Suprapubic skin (tissue), 4 donors: Measurements from ENCODE around the gene EIF4G3. TPM values are rescaled to one million over a fixed set of nuclear protein-coding genes. Genes with fewer than 3 reads are reported as not detected.

ENCODE experiments used
- DNase-seq, 2 donors: peaks; one replicate each; pipeline ENCODE4 v3.0.0-alpha.2; 2019; ENCODE audit warnings: low spot score in 2 of 2
- H3K27ac ChIP-seq: fragments of 200-600 bp; sonication (generic); one replicate; pipeline ENCODE4 v1.5.1; 2019
- H3K27me3 ChIP-seq: fragments of 200-600 bp; sonication (generic); one replicate; pipeline ENCODE4 v1.5.1; 2019
- H3K36me3 ChIP-seq: fragments of 200-600 bp; sonication (generic); one replicate; pipeline ENCODE4 v1.5.1; 2019
- H3K4me1 ChIP-seq: fragments of 200-600 bp; sonication (generic); one replicate; pipeline ENCODE4 v1.5.1; 2019
- H3K4me3 ChIP-seq: fragments of 200-600 bp; sonication (generic); one replicate; pipeline ENCODE4 v1.5.1; 2019; ENCODE audit warnings: mild to moderate bottlenecking
- H3K9me3 ChIP-seq: fragments of 200-600 bp; sonication (generic); one replicate; pipeline ENCODE4 v1.5.1; 2019
- EP300 ChIP-seq: sonication (generic); formaldehyde crosslinking; IDR thresholded peaks from one replicate; pipeline ENCODE4 v1.6.1; 2017; ENCODE audit warnings: antibody characterized with exemption
- POLR2A ChIP-seq, 2 donors: fragments of 450-650 bp; IDR thresholded peaks; one replicate each; pipeline ENCODE4 v1.6.1; 2017; ENCODE audit warnings: antibody characterized with exemption in 2 of 2, mild to moderate bottlenecking in 2 of 2, moderate library complexity in 2 of 2
- POLR2AphosphoS5 ChIP-seq, 3 donors: sonication (generic); formaldehyde crosslinking; IDR thresholded peaks; one replicate each; pipeline ENCODE4 v1.6.1; 2017; ENCODE audit warnings: antibody characterized with exemption in 3 of 3
- WGBS: methylation state at CpG from one replicate; pipeline ENCODE4 v1.1.5; 2018; 5-methylcytosine and 5-hydroxymethylcytosine counted together
- total RNA-seq, 4 donors: library from RNA; depleted of rRNA; stranded (reverse); fragments of >200 nt; gene quantifications; one replicate each; pipeline ENCODE4 v1.1.0, GENCODE V29; 2016
- TF ChIP-seq, protein P1 (sequence below), 2 donors: fragments of 200-600 bp in 1 of 2; fragments of 450-650 bp in 1 of 2; sonication (generic) in 1 of 2; IDR thresholded peaks; one replicate each; pipeline ENCODE4 v1.5.1; 2016 to 2019; ENCODE audit warnings: antibody characterized with exemption in 2 of 2, mild to moderate bottlenecking in 1 of 2, moderate library complexity in 1 of 2

The EIF4G3 gene, protein sequence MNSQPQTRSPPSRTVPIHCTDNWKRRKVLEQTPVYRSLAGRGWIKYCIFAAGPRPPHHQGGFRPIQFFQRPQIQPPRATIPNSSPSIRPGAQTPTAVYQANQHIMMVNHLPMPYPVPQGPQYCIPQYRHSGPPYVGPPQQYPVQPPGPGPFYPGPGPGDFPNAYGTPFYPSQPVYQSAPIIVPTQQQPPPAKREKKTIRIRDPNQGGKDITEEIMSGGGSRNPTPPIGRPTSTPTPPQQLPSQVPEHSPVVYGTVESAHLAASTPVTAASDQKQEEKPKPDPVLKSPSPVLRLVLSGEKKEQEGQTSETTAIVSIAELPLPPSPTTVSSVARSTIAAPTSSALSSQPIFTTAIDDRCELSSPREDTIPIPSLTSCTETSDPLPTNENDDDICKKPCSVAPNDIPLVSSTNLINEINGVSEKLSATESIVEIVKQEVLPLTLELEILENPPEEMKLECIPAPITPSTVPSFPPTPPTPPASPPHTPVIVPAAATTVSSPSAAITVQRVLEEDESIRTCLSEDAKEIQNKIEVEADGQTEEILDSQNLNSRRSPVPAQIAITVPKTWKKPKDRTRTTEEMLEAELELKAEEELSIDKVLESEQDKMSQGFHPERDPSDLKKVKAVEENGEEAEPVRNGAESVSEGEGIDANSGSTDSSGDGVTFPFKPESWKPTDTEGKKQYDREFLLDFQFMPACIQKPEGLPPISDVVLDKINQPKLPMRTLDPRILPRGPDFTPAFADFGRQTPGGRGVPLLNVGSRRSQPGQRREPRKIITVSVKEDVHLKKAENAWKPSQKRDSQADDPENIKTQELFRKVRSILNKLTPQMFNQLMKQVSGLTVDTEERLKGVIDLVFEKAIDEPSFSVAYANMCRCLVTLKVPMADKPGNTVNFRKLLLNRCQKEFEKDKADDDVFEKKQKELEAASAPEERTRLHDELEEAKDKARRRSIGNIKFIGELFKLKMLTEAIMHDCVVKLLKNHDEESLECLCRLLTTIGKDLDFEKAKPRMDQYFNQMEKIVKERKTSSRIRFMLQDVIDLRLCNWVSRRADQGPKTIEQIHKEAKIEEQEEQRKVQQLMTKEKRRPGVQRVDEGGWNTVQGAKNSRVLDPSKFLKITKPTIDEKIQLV (N-terminal part only)
- 10 to 100 TPM; 32.9 to 40.6 (median 39.5) TPM for total RNA-seq

DNA sequence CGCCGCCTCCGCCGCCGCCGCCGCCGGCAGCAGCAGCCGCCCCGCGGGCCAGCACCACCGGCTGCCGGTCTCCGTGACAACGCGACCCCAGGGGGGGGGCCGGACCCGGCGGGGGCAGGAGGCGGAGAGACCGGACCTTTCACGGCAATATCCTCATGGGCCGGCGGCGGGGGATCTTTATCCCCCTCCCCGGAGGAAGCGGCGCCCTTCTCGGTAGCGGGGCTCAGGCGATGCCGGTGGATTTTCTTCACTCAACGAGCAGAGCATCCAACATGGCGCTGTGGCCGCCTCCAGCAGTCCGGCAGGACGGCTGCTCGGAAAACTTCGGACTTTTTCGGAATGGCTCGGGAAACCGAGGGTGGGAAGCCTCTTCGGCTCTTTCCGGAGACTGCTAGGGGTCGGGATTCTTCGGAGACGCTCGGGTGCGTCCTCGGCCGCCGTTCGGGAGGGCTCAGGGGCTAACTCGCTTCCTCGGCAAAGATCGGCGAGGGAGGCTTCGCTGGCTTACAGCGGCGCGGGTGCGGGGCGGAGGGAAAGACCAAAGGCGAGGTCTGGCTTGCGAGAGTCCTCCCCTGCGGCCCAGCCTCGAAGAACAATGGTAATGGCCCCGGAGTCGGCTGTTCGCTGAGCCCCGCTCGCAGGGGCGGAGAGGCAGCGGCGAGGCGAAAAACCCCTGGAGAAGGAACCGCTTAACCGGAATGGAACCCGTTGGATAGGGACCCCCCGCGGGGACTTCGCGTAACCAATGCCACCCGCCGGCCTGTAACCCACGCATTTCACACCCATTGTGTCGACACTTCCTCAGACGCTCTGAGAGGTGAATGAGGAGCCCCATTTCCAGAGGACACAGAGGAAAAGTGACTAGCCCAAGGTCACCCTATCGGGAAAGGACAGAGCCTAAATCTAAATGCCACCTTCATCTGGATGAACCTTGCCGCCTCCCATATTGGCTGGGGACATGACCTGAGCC, at the start of gene EIF4G3:
TSS of gene EIF4G3 (minus strand) at position 312 of the 970 bp plus-strand sequence. CDS start 174,155 bp downstream, outside the sequence.
- Histone ChIP-seq H3K4me1 (peaks cover 28% of the 10 kb centered on the region), H3K27ac (peak within 1 kb of the TSS; percentile 92), H3K4me3 (peak within 1 kb of the TSS; percentile 90), H3K9me3 (no peaks in the 10 kb centered on the region), H3K36me3 (no peaks in the 10 kb centered on the region), H3K27me3 (no peaks in the 10 kb centered on the region)
- peak; percentile 98 to 99 for DNase-seq
- TF ChIP-seq, protein P1, sequence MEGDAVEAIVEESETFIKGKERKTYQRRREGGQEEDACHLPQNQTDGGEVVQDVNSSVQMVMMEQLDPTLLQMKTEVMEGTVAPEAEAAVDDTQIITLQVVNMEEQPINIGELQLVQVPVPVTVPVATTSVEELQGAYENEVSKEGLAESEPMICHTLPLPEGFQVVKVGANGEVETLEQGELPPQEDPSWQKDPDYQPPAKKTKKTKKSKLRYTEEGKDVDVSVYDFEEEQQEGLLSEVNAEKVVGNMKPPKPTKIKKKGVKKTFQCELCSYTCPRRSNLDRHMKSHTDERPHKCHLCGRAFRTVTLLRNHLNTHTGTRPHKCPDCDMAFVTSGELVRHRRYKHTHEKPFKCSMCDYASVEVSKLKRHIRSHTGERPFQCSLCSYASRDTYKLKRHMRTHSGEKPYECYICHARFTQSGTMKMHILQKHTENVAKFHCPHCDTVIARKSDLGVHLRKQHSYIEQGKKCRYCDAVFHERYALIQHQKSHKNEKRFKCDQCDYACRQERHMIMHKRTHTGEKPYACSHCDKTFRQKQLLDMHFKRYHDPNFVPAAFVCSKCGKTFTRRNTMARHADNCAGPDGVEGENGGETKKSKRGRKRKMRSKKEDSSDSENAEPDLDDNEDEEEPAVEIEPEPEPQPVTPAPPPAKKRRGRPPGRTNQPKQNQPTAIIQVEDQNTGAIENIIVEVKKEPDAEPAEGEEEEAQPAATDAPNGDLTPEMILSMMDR (IDR thresholded peaks at IDR 0.05) = no peak
- peak in 2 of 3 donors; percentile 47 to 53 for TF ChIP-seq POLR2AphosphoS5 (IDR thresholded peaks at IDR 0.05)
- TF ChIP-seq POLR2A (IDR thresholded peaks at IDR 0.05) = peak; percentile 13 to 61
- WGBS = 33% methylated on average over 4 of the region's 90 CpGs

DNA sequence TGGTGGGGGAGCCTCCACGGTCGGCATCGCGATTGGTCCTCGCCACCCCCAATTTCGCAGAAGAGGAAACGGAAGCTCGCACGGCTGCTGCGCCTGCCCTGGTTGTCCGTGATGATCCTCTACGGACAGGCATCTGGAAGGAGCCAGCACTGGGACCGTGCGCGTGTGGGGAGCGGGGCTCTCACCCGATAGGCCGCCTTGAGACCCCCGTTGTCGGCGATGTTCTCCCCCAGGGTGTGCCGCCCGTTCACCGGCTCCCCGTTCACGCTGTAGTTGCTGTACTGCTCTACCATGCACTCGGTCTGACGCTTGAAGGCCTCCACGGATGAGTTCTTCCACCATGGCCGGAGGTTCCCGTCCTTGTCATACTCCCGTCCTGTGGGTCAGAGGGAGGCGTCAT, 48.4 kb upstream of the EIF4G3 start:
- H3K4me3 ChIP-seq = no peak overlapping the region
- TF ChIP-seq, protein P1 (IDR thresholded peaks at IDR 0.05) = no peak
- TF ChIP-seq EP300 (no peak), POLR2AphosphoS5 (IDR thresholded peaks at IDR 0.05) (no peak), POLR2A (IDR thresholded peaks at IDR 0.05) (no peak)
- no peaks in the 10 kb centered on the region for H3K4me1 ChIP-seq
- H3K36me3 ChIP-seq = peaks cover 95% of the 10 kb centered on the region
- H3K27ac ChIP-seq = no peak overlapping the region
- no peak for DNase-seq
- no peaks in the 10 kb centered on the region for H3K27me3 ChIP-seq
- WGBS = 97% methylated on average over 30 of the region's 33 CpGs
- H3K9me3 ChIP-seq = no peaks in the 10 kb centered on the region

DNA sequence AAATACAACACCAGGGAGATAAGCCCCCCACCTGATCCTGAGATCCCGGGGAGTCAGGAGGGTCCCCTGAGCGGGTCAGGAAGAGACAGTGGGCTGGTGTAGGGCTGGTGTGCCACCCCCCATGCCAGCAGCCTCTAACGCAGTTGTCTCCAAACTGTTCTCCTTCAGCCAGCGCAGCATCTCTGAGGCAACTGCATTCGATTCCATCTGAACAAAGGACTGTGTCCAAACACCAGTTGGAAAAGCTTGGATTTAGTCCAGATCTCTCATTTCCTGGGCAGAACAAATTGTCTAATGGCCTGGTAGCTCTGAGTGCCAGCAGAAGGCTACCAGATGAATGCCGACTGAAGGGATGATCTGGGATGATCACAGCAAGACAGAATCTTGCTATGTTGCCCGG, 44.1 kb upstream of the EIF4G3 start:
- no peaks in the 10 kb centered on the region for H3K9me3 ChIP-seq
- DNase-seq = no peak
- H3K4me3 ChIP-seq = no peak overlapping the region
- H3K27ac ChIP-seq = no peak overlapping the region
- no peaks in the 10 kb centered on the region for H3K4me1 ChIP-seq
- H3K27me3 ChIP-seq = no peaks in the 10 kb centered on the region
- peaks cover 86% of the 10 kb centered on the region for H3K36me3 ChIP-seq
- TF ChIP-seq POLR2A (IDR thresholded peaks at IDR 0.05) (no peak), POLR2AphosphoS5 (IDR thresholded peaks at IDR 0.05) (no peak), EP300 (no peak)
- TF ChIP-seq, protein P1 (IDR thresholded peaks at IDR 0.05) = no peak
- WGBS = 80% methylated on average over 7 of the region's 7 CpGs

DNA sequence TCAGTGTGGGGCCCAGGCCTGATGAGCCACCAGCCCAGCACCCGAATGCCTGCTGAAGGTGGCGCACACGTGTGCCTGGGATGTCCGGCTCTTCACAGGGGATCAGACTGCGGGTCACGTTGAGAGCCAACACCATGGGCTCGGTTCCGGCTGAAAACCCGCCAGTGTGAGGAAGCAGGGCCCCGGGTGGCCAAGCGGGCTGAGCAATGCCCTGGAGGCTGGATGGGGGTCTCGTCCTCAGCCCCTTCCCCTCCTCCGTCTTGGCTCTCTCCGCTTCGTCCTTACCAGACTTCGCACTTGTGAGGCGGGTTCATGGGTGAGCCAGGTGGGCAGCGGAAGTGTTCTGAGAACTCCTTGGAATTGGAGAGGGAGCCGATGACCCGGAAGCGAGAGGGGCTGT, 43.0 kb upstream of the EIF4G3 start:
- Histone ChIP-seq H3K9me3 (no peaks in the 10 kb centered on the region), H3K36me3 (peaks cover 75% of the 10 kb centered on the region), H3K27me3 (no peaks in the 10 kb centered on the region), H3K4me3 (no peak overlapping the region), H3K4me1 (no peaks in the 10 kb centered on the region), H3K27ac (no peak overlapping the region)
- WGBS = 91% methylated on average over 21 of the region's 21 CpGs
- TF ChIP-seq POLR2A (IDR thresholded peaks at IDR 0.05) = no peak
- no peak for TF ChIP-seq EP300
- TF ChIP-seq, protein P1 (IDR thresholded peaks at IDR 0.05) = no peak
- no peak for TF ChIP-seq POLR2AphosphoS5 (IDR thresholded peaks at IDR 0.05)
- no peak for DNase-seq
